Measurements from ENCODE around the gene RAPH1. TPM values are rescaled to one million over a fixed set of nuclear protein-coding genes. Genes with fewer than 3 reads are reported as not detected.

Gene RAPH1
- total and polyA plus RNA-seq, 3 experiments from 2014 or later: 2.8 to 3.5 TPM; not detected in 1

GRCh38 chr2:203559641-203560040 lies 24.5 kb upstream of the RAPH1 start:
- Mint-ChIP-seq H3K27me3 (no peaks in the 10 kb centered on the region), H3K27ac (no peak overlapping the region), H3K4me1 (no peaks in the 10 kb centered on the region), H3K36me3 (no peaks in the 10 kb centered on the region), H3K9me3 (no peaks in the 10 kb centered on the region), H3K4me3 (no peak overlapping the region)
- ChIA-PET POLR2A (no interaction called here), CTCF (no interaction called here)
- no peaks in the 10 kb centered on the region for H3K9me3 ChIP-seq (ENCODE audit: low read length)
- no peak overlapping the region for H3K27ac ChIP-seq (ENCODE audit: low read depth, low read length)
- no peaks in the 10 kb centered on the region for H3K36me3 ChIP-seq (ENCODE audit: insufficient read depth, low read length)
- no peaks in the 10 kb centered on the region for H3K4me1 ChIP-seq (ENCODE audit: insufficient read depth, low read length)
- no peak overlapping the region for H3K4me3 ChIP-seq (ENCODE audit: low read length)
- no peaks in the 10 kb centered on the region for H3K27me3 ChIP-seq (ENCODE audit: insufficient read depth, low read length, poor library complexity, severe bottlenecking)
- DNase-seq: no peak

GRCh38 chr2:203553784-203554183 lies 18.7 kb upstream of the RAPH1 start:
- H3K27ac Mint-ChIP-seq: no peak overlapping the region
- no peaks in the 10 kb centered on the region for H3K27me3 ChIP-seq (ENCODE audit: insufficient read depth, low read length, poor library complexity, severe bottlenecking)
- CTCF ChIA-PET: no interaction called here

GRCh38 chr2:203551778-203552177 lies 16.7 kb upstream of the RAPH1 start:
- CTCF ChIA-PET: no interaction called here

More at GRCh38 chr2:203553784-203554183, 18.7 kb upstream of the RAPH1 start:
- H3K27ac ChIP-seq (ENCODE audit: low read depth, low read length): no peak overlapping the region
- no peaks in the 10 kb centered on the region for H3K36me3 ChIP-seq (ENCODE audit: insufficient read depth, low read length)
- Mint-ChIP-seq H3K4me3 (no peak overlapping the region), H3K4me1 (peaks cover 1 to 2% (median 1%) of the 10 kb centered on the region in 3 donors), H3K9me3 (no peaks in the 10 kb centered on the region), H3K27me3 (no peaks in the 10 kb centered on the region), H3K36me3 (no peaks in the 10 kb centered on the region)
- no peaks in the 10 kb centered on the region for H3K9me3 ChIP-seq (ENCODE audit: low read length)
- no peak for DNase-seq
- H3K4me1 ChIP-seq (ENCODE audit: insufficient read depth, low read length): no peaks in the 10 kb centered on the region
- no peak overlapping the region for H3K4me3 ChIP-seq (ENCODE audit: low read length)
- POLR2A ChIA-PET: no interaction called here

GRCh38 chr2:203550266-203550665 lies 15.2 kb upstream of the RAPH1 start:
- Histone ChIP-seq H3K36me3 (ENCODE audit: insufficient read depth, low read length) (no peaks in the 10 kb centered on the region), H3K4me3 (ENCODE audit: low read length) (no peak overlapping the region), H3K4me1 (ENCODE audit: insufficient read depth, low read length) (no peaks in the 10 kb centered on the region), H3K27ac (ENCODE audit: low read depth, low read length) (no peak overlapping the region), H3K9me3 (ENCODE audit: low read length) (no peaks in the 10 kb centered on the region), H3K27me3 (ENCODE audit: insufficient read depth, low read length, poor library complexity, severe bottlenecking) (no peaks in the 10 kb centered on the region)
- no peak overlapping the region for H3K27ac Mint-ChIP-seq
- no peak overlapping the region for H3K4me3 Mint-ChIP-seq
- POLR2A ChIA-PET: no interaction called here
- CTCF ChIA-PET: interaction anchor here (1.2 kb wide), 1 partner anchor 8 kb away, joined by 4 read pairs; no protein-coding TSS in a partner anchor
- no peaks in the 10 kb centered on the region for H3K36me3 Mint-ChIP-seq
- DNase-seq: no peak
- H3K27me3 Mint-ChIP-seq: no peaks in the 10 kb centered on the region
- peaks cover 7 to 12% (median 11%) of the 10 kb centered on the region in 3 donors for H3K4me1 Mint-ChIP-seq
- H3K9me3 Mint-ChIP-seq: no peaks in the 10 kb centered on the region

More at GRCh38 chr2:203551778-203552177, 16.7 kb upstream of the RAPH1 start:
- H3K4me1 ChIP-seq (ENCODE audit: insufficient read depth, low read length): no peaks in the 10 kb centered on the region
- Mint-ChIP-seq H3K4me1 (peaks cover 7 to 12% (median 11%) of the 10 kb centered on the region in 3 donors), H3K27me3 (no peaks in the 10 kb centered on the region), H3K9me3 (no peaks in the 10 kb centered on the region), H3K36me3 (no peaks in the 10 kb centered on the region), H3K4me3 (no peak overlapping the region), H3K27ac (no peak overlapping the region)
- no peak for DNase-seq
- no peak overlapping the region for H3K27ac ChIP-seq (ENCODE audit: low read depth, low read length)
- H3K36me3 ChIP-seq (ENCODE audit: insufficient read depth, low read length): no peaks in the 10 kb centered on the region
- H3K9me3 ChIP-seq (ENCODE audit: low read length): no peaks in the 10 kb centered on the region
- H3K27me3 ChIP-seq (ENCODE audit: insufficient read depth, low read length, poor library complexity, severe bottlenecking): no peaks in the 10 kb centered on the region
- POLR2A ChIA-PET: no interaction called here
- no peak overlapping the region for H3K4me3 ChIP-seq (ENCODE audit: low read length)

GRCh38 chr2:203549406-203549805 lies 14.3 kb upstream of the RAPH1 start:
- no peak overlapping the region for H3K4me3 Mint-ChIP-seq
- ChIA-PET CTCF (interaction anchor here (1.2 kb wide), 1 partner anchor 9 kb away, joined by 4 read pairs; no protein-coding TSS in a partner anchor), POLR2A (no interaction called here)
- H3K27me3 ChIP-seq (ENCODE audit: insufficient read depth, low read length, poor library complexity, severe bottlenecking): no peaks in the 10 kb centered on the region
- no peak overlapping the region for H3K4me3 ChIP-seq (ENCODE audit: low read length)
- H3K27ac ChIP-seq (ENCODE audit: low read depth, low read length): no peak overlapping the region
- no peak for DNase-seq
- peaks cover 0 to 1% (median 0%) of the 10 kb centered on the region in 3 donors for H3K36me3 Mint-ChIP-seq
- H3K4me1 Mint-ChIP-seq: peaks cover 7 to 12% (median 11%) of the 10 kb centered on the region in 3 donors
- no peaks in the 10 kb centered on the region for H3K9me3 ChIP-seq (ENCODE audit: low read length)
- no peaks in the 10 kb centered on the region for H3K4me1 ChIP-seq (ENCODE audit: insufficient read depth, low read length)
- no peak overlapping the region for H3K27ac Mint-ChIP-seq
- no peaks in the 10 kb centered on the region for H3K27me3 Mint-ChIP-seq
- no peaks in the 10 kb centered on the region for H3K36me3 ChIP-seq (ENCODE audit: insufficient read depth, low read length)
- no peaks in the 10 kb centered on the region for H3K9me3 Mint-ChIP-seq

GRCh38 chr2:203548887-203549286 lies 13.8 kb upstream of the RAPH1 start:
- Histone ChIP-seq H3K27me3 (ENCODE audit: insufficient read depth, low read length, poor library complexity, severe bottlenecking) (no peaks in the 10 kb centered on the region), H3K4me1 (ENCODE audit: insufficient read depth, low read length) (no peaks in the 10 kb centered on the region), H3K36me3 (ENCODE audit: insufficient read depth, low read length) (no peaks in the 10 kb centered on the region), H3K9me3 (ENCODE audit: low read length) (no peaks in the 10 kb centered on the region), H3K4me3 (ENCODE audit: low read length) (no peak overlapping the region), H3K27ac (ENCODE audit: low read depth, low read length) (no peak overlapping the region)
- POLR2A ChIA-PET: no interaction called here
- Mint-ChIP-seq H3K4me1 (peaks cover 7 to 12% (median 11%) of the 10 kb centered on the region in 3 donors), H3K36me3 (peaks cover 0 to 1% (median 0%) of the 10 kb centered on the region in 3 donors), H3K27ac (no peak overlapping the region), H3K27me3 (no peaks in the 10 kb centered on the region), H3K4me3 (no peak overlapping the region), H3K9me3 (no peaks in the 10 kb centered on the region)
- no peak for DNase-seq
- CTCF ChIA-PET: no interaction called here

GRCh38 chr2:203547356-203547755 lies 12.3 kb upstream of the RAPH1 start:
- no peaks in the 10 kb centered on the region for H3K4me1 ChIP-seq (ENCODE audit: insufficient read depth, low read length)
- H3K27me3 Mint-ChIP-seq: peaks cover 0 to 3% of the 10 kb centered on the region in 2 donors
- H3K4me3 ChIP-seq (ENCODE audit: low read length): no peak overlapping the region
- no peak for DNase-seq
- H3K27ac Mint-ChIP-seq: peak overlapping the region in 1 of 8 donors; percentile 30
- H3K9me3 Mint-ChIP-seq: no peaks in the 10 kb centered on the region
- H3K4me3 Mint-ChIP-seq: no peak overlapping the region
- H3K27me3 ChIP-seq (ENCODE audit: insufficient read depth, low read length, poor library complexity, severe bottlenecking): no peaks in the 10 kb centered on the region
- peaks cover 7 to 12% (median 11%) of the 10 kb centered on the region in 3 donors for H3K4me1 Mint-ChIP-seq
- peaks cover 0 to 1% (median 0%) of the 10 kb centered on the region in 3 donors for H3K36me3 Mint-ChIP-seq
- ChIA-PET POLR2A (no interaction called here), CTCF (no interaction called here)
- no peak overlapping the region for H3K27ac ChIP-seq (ENCODE audit: low read depth, low read length)
- H3K9me3 ChIP-seq (ENCODE audit: low read length): no peaks in the 10 kb centered on the region
- no peaks in the 10 kb centered on the region for H3K36me3 ChIP-seq (ENCODE audit: insufficient read depth, low read length)

GRCh38 chr2:203544402-203544801 lies 9.3 kb upstream of the RAPH1 start:
- Mint-ChIP-seq H3K27me3 (peaks cover 0 to 3% of the 10 kb centered on the region in 2 donors), H3K36me3 (peaks cover 0 to 1% (median 0%) of the 10 kb centered on the region in 3 donors), H3K9me3 (no peaks in the 10 kb centered on the region), H3K27ac (no peak overlapping the region), H3K4me3 (no peak overlapping the region), H3K4me1 (peaks cover 5 to 12% (median 11%) of the 10 kb centered on the region in 3 donors)
- Histone ChIP-seq H3K36me3 (ENCODE audit: insufficient read depth, low read length) (no peaks in the 10 kb centered on the region), H3K4me1 (ENCODE audit: insufficient read depth, low read length) (no peaks in the 10 kb centered on the region), H3K9me3 (ENCODE audit: low read length) (no peaks in the 10 kb centered on the region), H3K27ac (ENCODE audit: low read depth, low read length) (no peak overlapping the region), H3K4me3 (ENCODE audit: low read length) (no peak overlapping the region), H3K27me3 (ENCODE audit: insufficient read depth, low read length, poor library complexity, severe bottlenecking) (no peaks in the 10 kb centered on the region)
- no peak for DNase-seq
- ChIA-PET CTCF (no interaction called here), POLR2A (no interaction called here)
